GM13977 (cell line): ENCODE measurements around the gene TCF12.

Experiments
- DNase-seq: peaks from one replicate; pipeline ENCODE4 v3.0.0; 2012; ENCODE audit warnings: low spot score
- CTCF ChIP-seq: IDR thresholded peaks from 2 replicates; pipeline ENCODE4 v1.5.1; 2012; ENCODE audit warnings: mild to moderate bottlenecking, control low read depth; ENCODE audit not compliant: insufficient read depth; ENCODE audit errors: extremely low read depth, missing control alignments
- in situ Hi-C: fragments of 300-500 bp; cut with MboI; formaldehyde crosslinking; loops from one replicate; pipeline ENCODE4 v1.12.0; 2022; ENCODE audit warnings: low sequenced_read_pairs, low pct_unique_long_range_greater_than_20kb, mixed read lengths, inconsistent platforms; ENCODE audit not compliant: unreplicated experiment

TCF12 gene

GRCh38 chr15:57251308-57251707 lies 332.9 kb downstream of the TCF12 start:
- TF ChIP-seq CTCF, result no peak
- in situ Hi-C loops, result no loop called here
- DNase-seq, result no peak

GRCh38 chr15:57251941-57252340 lies 333.5 kb downstream of the TCF12 start:
- in situ Hi-C loops, result no loop called here
- no peak for DNase-seq
- TF ChIP-seq CTCF, result no peak

- in situ Hi-C loops, result no loop called here
- no peak for DNase-seq
- no peak for TF ChIP-seq CTCF
These were observed 334.6 kb downstream of the TCF12 start for GRCh38 chr15:57253082-57253481.

GRCh38 chr15:57253500-57253899 lies 335.1 kb downstream of the TCF12 start:
- DNase-seq, result no peak
- no peak for TF ChIP-seq CTCF
- in situ Hi-C loops, result no loop called here

- DNase-seq, result no peak
- TF ChIP-seq CTCF, result no peak
- in situ Hi-C loops, result no loop called here
These were observed 337.4 kb downstream of the TCF12 start for GRCh38 chr15:57255751-57256341.

- DNase-seq, result no peak
- TF ChIP-seq CTCF, result no peak
- in situ Hi-C loops, result no loop called here
These were observed 338.5 kb downstream of the TCF12 start for GRCh38 chr15:57256939-57257338.
